HPDE6-E6E7 (cell line): ENCODE measurements around the gene THRAP3.
"Not testable (repeated sequence)": the region's sequence is repeated elsewhere in the genome, so short reads cannot be mapped to it uniquely, and the experiment has no call there.

Source experiments
- DNase-seq: peaks from one replicate; pipeline ENCODE4 v3.0.0; 2011; ENCODE audit warnings: missing footprints; ENCODE audit errors: extremely low spot score

The THRAP3 gene

GRCh38 chr1:36251794-36252481 is 27.7 kb downstream of the THRAP3 start:
- no peak for DNase-seq

- not testable (repeated sequence) for DNase-seq
These were observed 28.2 kb downstream of the THRAP3 start for GRCh38 chr1:36252482-36252824.

- DNase-seq: no peak
These were observed 29.1 kb downstream of the THRAP3 start for GRCh38 chr1:36253161-36253862.

- no peak for DNase-seq
These were observed 32.5 kb downstream of the THRAP3 start for GRCh38 chr1:36256558-36257374.

- no peak for DNase-seq
These were observed 33.1 kb downstream of the THRAP3 start for GRCh38 chr1:36257375-36257767.

GRCh38 chr1:36258960-36259344 is 34.7 kb downstream of the THRAP3 start:
- no peak for DNase-seq

GRCh38 chr1:36268981-36269380 is 44.7 kb downstream of the THRAP3 start:
- no peak for DNase-seq

GRCh38 chr1:36269408-36269838 is 45.2 kb downstream of the THRAP3 start:
- no peak for DNase-seq

GRCh38 chr1:36273024-36273423 is 48.8 kb downstream of the THRAP3 start:
- no peak for DNase-seq

- no peak for DNase-seq
These were observed 50.0 kb downstream of the THRAP3 start for GRCh38 chr1:36274201-36274600.

- DNase-seq: no peak
These were observed 52.4 kb downstream of the THRAP3 start for GRCh38 chr1:36276688-36277087.

GRCh38 chr1:36279110-36279788 is 55.0 kb downstream of the THRAP3 start:
- DNase-seq: no peak

GRCh38 chr1:36279789-36280296 is 55.6 kb downstream of the THRAP3 start:
- no peak for DNase-seq

GRCh38 chr1:36284061-36284460 is 59.8 kb downstream of the THRAP3 start:
- DNase-seq: no peak

- no peak for DNase-seq
These were observed 60.3 kb downstream of the THRAP3 start for GRCh38 chr1:36284517-36284916.

- peak; percentile 73 for DNase-seq
These were observed 61.3 kb downstream of the THRAP3 start for GRCh38 chr1:36285443-36286101.

GRCh38 chr1:36286802-36287201 is 62.6 kb downstream of the THRAP3 start:
- no peak for DNase-seq

- DNase-seq: no peak
These were observed 63.4 kb downstream of the THRAP3 start for GRCh38 chr1:36287595-36287994.

- no peak for DNase-seq
These were observed 71.1 kb downstream of the THRAP3 start for GRCh38 chr1:36295390-36295789.

- no peak for DNase-seq
These were observed 72.8 kb downstream of the THRAP3 start for GRCh38 chr1:36297062-36297461.

GRCh38 chr1:36298640-36299039 is 74.4 kb downstream of the THRAP3 start:
- no peak for DNase-seq
